Hepatocyte (in vitro differentiated cells): ENCODE measurements around the gene CLK4. TPM values are rescaled to one million over a fixed set of nuclear protein-coding genes. Genes with fewer than 3 reads are reported as not detected.
A peak's percentile ranks its signal among the peaks of the same experiment; 100 is the strongest.

Source experiments
- DNase-seq: peaks from one replicate; pipeline ENCODE4 v3.0.0-alpha.2; 2016; ENCODE audit warnings: low spot score
- H2AFZ ChIP-seq: fragments of 200-600 bp; sonication (generic); 2 replicates; pipeline ENCODE4 v1.6.0; 2016; ENCODE audit warnings: antibody characterized with exemption, mild to moderate bottlenecking
- H3K27ac ChIP-seq: fragments of 200-600 bp; sonication (generic); 2 replicates; pipeline ENCODE4 v1.5.1; 2016; ENCODE audit warnings: mild to moderate bottlenecking
- H3K27me3 ChIP-seq: fragments of 200-600 bp; sonication (generic); 2 replicates; pipeline ENCODE4 v1.6.1; 2016
- H3K36me3 ChIP-seq: fragments of 200-600 bp; sonication (generic); replicated peaks from 2 replicates; pipeline ENCODE4 v1.5.1; 2016; ENCODE audit warnings: low read depth; ENCODE audit not compliant: insufficient read depth
- H3K4me1 ChIP-seq: fragments of 200-600 bp; sonication (generic); 2 replicates; pipeline ENCODE4 v1.5.1; 2016; ENCODE audit warnings: mild to moderate bottlenecking, moderate library complexity; ENCODE audit not compliant: insufficient read depth
- H3K4me2 ChIP-seq: fragments of 200-600 bp; sonication (generic); 2 replicates; pipeline ENCODE4 v1.6.0; 2016
- H3K4me3 ChIP-seq: fragments of 200-600 bp; sonication (generic); 2 replicates; pipeline ENCODE4 v1.5.1; 2016; ENCODE audit warnings: mild to moderate bottlenecking
- H3K79me2 ChIP-seq: fragments of 200-600 bp; sonication (generic); 2 replicates; pipeline ENCODE4 v1.6.0; 2017; ENCODE audit warnings: mild to moderate bottlenecking
- H3K9me2 ChIP-seq: fragments of 200-600 bp; sonication (generic); replicated peaks from 2 replicates; pipeline ENCODE4 v1.6.0; 2017; ENCODE audit warnings: mild to moderate bottlenecking; ENCODE audit not compliant: insufficient read depth
- H3K9me3 ChIP-seq: fragments of 200-600 bp; sonication (generic); 2 replicates; pipeline ENCODE4 v1.5.1; 2016; ENCODE audit warnings: low read depth, mild to moderate bottlenecking
- H4K20me1 ChIP-seq: fragments of 200-600 bp; sonication (generic); 2 replicates; pipeline ENCODE4 v1.6.0; 2016; ENCODE audit warnings: mild to moderate bottlenecking; ENCODE audit not compliant: insufficient read depth, poor library complexity, severe bottlenecking
- CTCF ChIP-seq: fragments of 200-600 bp; sonication (generic); IDR thresholded peaks from 2 replicates; pipeline ENCODE4 v1.5.1; 2016; ENCODE audit warnings: antibody characterized with exemption, mild to moderate bottlenecking; ENCODE audit not compliant: poor library complexity
- EZH2 ChIP-seq: fragments of 200-600 bp; sonication (generic); IDR thresholded peaks from 2 replicates; pipeline ENCODE4 v1.6.1; 2016; ENCODE audit warnings: antibody characterized with exemption, mild to moderate bottlenecking, borderline replicate concordance
- EZH2phosphoT487 ChIP-seq: fragments of 200-600 bp; sonication (generic); IDR thresholded peaks from one replicate; pipeline ENCODE4 v1.6.1; 2018; ENCODE audit warnings: antibody characterized with exemption, mild to moderate bottlenecking, low read depth, moderate library complexity; ENCODE audit not compliant: unreplicated experiment, severe bottlenecking
- WGBS: methylation state at CpG from one replicate; pipeline ENCODE4 v1.1.6; 2016; ENCODE audit warnings: low lambda C conversion rate; ENCODE audit errors: missing lambda C conversion rate; 5-methylcytosine and 5-hydroxymethylcytosine counted together
- polyA plus RNA-seq: library from polyadenylated mRNA; unstranded; fragments of >200 nt; fragmentation: Nextera tagmentation; extraction: Ambion mirVana; gene quantifications from 2 replicates; pipeline ENCODE4 v1.2.1, GENCODE V29; 2016
- total RNA-seq: library from RNA; depleted of rRNA; stranded (reverse); fragments of >200 nt; gene quantifications from 2 replicates; pipeline ENCODE4 v1.2.3, GENCODE V29; 2014

Gene CLK4
- total and polyA plus RNA-seq, 2 experiments from 2014 or later = 17.9 to 28.4 TPM

- under 1% methylated on average over 23 of the region's 23 CpGs for WGBS
- Histone ChIP-seq H3K4me3 (peak overlapping the region; percentile 88), H2AFZ (peak overlapping the region; percentile 87), H3K36me3 (peaks cover 4% of the 10 kb centered on the region), H3K79me2 (peaks cover 54% of the 10 kb centered on the region), H3K9me3 (no peaks in the 10 kb centered on the region), H3K9me2 (no peaks in the 10 kb centered on the region), H3K27me3 (no peaks in the 10 kb centered on the region), H3K4me2 (peak overlapping the region; percentile 80), H3K4me1 (peaks cover 17% of the 10 kb centered on the region), H3K27ac (peak overlapping the region; percentile 97), H4K20me1 (peaks cover 42% of the 10 kb centered on the region)
- no peak for TF ChIP-seq CTCF
- no peak for TF ChIP-seq EZH2phosphoT487
- TF ChIP-seq EZH2 = no peak
- no peak for DNase-seq
These were observed 969 bp downstream of the CLK4 start for GRCh38 chr5:178625679-178626483.

GRCh38 chr5:178624631-178625546, 2.0 kb downstream of the CLK4 start:
- peaks cover 4% of the 10 kb centered on the region for H3K36me3 ChIP-seq
- no peaks in the 10 kb centered on the region for H3K9me2 ChIP-seq
- peak overlapping the region; percentile 88 for H3K4me3 ChIP-seq
- H3K27me3 ChIP-seq = no peaks in the 10 kb centered on the region
- no peak overlapping the region for H2AFZ ChIP-seq
- TF ChIP-seq EZH2phosphoT487 (no peak), CTCF (no peak), EZH2 (no peak)
- peaks cover 42% of the 10 kb centered on the region for H4K20me1 ChIP-seq
- H3K9me3 ChIP-seq = no peaks in the 10 kb centered on the region
- H3K79me2 ChIP-seq = peaks cover 63% of the 10 kb centered on the region
- DNase-seq = no peak
- peaks cover 13% of the 10 kb centered on the region for H3K4me1 ChIP-seq
- peak overlapping the region; percentile 97 for H3K27ac ChIP-seq
- peak overlapping the region; percentile 80 for H3K4me2 ChIP-seq
- WGBS = 19% methylated on average over 15 of the region's 15 CpGs

- no peak overlapping the region for H3K27ac ChIP-seq
- H3K4me2 ChIP-seq = no peak overlapping the region
- no peaks in the 10 kb centered on the region for H3K27me3 ChIP-seq
- peaks cover 75% of the 10 kb centered on the region for H3K79me2 ChIP-seq
- H3K9me2 ChIP-seq = no peaks in the 10 kb centered on the region
- H2AFZ ChIP-seq = no peak overlapping the region
- TF ChIP-seq EZH2phosphoT487 = no peak
- no peak for TF ChIP-seq CTCF
- TF ChIP-seq EZH2 = no peak
- peaks cover 4% of the 10 kb centered on the region for H3K36me3 ChIP-seq
- no peak for DNase-seq
- WGBS = 93% methylated on average over 4 of the region's 4 CpGs
- H3K4me3 ChIP-seq = no peak overlapping the region
- no peaks in the 10 kb centered on the region for H3K9me3 ChIP-seq
- peaks cover 46% of the 10 kb centered on the region for H4K20me1 ChIP-seq
- peaks cover 13% of the 10 kb centered on the region for H3K4me1 ChIP-seq
These were observed 4.1 kb downstream of the CLK4 start for GRCh38 chr5:178622679-178623247.
